Panc1 (cell line): ENCODE results near the gene CRIP1.

Source experiments
- POLR2AphosphoS5 ChIP-seq: IDR thresholded peaks from 2 replicates; pipeline ENCODE4 v1.6.1; 2012; ENCODE audit warnings: mild to moderate bottlenecking, low read depth, low read length, moderate library complexity
- SIN3A ChIP-seq: IDR thresholded peaks from 2 replicates; pipeline ENCODE4 v1.6.1; 2012; ENCODE audit warnings: low read depth, mild to moderate bottlenecking, low read length, moderate library complexity, borderline replicate concordance; ENCODE audit not compliant: insufficient read depth
- TF ChIP-seq, protein P1 (sequence below): fragments of 450-650 bp; IDR thresholded peaks from 2 replicates; pipeline ENCODE4 v1.5.1; 2017; ENCODE audit warnings: mild to moderate bottlenecking

DNA sequence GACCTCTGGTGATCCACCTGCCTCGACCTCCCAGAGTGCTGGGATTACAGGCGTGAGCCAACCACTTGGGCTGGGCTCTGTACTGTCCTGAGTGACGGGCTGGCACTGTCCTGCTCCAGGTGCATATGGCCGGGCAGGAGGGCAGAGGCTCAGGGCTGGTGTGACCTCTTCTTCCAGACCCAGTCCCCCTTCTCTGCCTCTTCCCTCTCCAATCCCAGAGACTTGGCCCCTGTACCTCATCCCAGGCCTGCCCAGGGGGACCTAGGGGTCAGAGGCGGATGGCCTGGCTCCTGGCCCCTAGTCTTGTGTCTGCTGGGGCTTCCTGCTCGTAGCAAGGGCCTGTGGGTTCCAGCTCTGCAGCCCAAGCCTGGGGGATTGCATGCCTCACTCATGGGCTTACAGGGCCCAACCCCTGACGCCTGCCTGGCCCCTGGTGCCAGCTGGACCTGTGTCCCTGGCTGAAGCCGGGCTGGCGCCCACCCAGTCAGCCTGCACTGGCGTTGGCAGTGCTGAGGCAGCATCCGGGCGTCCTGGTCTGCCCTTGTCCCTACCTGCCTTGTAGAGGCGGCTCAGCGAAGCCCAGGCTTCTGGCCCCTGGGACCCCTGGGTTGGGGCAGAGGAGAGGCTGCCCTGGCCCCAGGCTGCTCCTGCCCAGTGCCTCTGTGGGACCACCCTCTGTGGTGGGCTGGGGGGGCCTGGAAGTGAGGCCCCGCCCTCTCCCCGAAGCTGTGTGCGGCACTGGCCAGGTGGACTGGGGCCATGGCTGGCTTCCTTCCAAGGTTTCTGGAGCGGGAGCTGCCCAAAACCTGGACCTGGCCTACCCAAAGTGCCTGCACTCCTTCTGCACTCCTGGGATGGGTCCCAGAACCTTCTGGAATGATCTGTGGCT, 8.7 kb downstream of the CRIP1 start:
- TF ChIP-seq POLR2AphosphoS5 (no peak), SIN3A (no peak)
- TF ChIP-seq, protein P1, sequence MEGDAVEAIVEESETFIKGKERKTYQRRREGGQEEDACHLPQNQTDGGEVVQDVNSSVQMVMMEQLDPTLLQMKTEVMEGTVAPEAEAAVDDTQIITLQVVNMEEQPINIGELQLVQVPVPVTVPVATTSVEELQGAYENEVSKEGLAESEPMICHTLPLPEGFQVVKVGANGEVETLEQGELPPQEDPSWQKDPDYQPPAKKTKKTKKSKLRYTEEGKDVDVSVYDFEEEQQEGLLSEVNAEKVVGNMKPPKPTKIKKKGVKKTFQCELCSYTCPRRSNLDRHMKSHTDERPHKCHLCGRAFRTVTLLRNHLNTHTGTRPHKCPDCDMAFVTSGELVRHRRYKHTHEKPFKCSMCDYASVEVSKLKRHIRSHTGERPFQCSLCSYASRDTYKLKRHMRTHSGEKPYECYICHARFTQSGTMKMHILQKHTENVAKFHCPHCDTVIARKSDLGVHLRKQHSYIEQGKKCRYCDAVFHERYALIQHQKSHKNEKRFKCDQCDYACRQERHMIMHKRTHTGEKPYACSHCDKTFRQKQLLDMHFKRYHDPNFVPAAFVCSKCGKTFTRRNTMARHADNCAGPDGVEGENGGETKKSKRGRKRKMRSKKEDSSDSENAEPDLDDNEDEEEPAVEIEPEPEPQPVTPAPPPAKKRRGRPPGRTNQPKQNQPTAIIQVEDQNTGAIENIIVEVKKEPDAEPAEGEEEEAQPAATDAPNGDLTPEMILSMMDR: no peak
